Measurements from ENCODE around the gene MGAM2.

Gene MGAM2

DNA sequence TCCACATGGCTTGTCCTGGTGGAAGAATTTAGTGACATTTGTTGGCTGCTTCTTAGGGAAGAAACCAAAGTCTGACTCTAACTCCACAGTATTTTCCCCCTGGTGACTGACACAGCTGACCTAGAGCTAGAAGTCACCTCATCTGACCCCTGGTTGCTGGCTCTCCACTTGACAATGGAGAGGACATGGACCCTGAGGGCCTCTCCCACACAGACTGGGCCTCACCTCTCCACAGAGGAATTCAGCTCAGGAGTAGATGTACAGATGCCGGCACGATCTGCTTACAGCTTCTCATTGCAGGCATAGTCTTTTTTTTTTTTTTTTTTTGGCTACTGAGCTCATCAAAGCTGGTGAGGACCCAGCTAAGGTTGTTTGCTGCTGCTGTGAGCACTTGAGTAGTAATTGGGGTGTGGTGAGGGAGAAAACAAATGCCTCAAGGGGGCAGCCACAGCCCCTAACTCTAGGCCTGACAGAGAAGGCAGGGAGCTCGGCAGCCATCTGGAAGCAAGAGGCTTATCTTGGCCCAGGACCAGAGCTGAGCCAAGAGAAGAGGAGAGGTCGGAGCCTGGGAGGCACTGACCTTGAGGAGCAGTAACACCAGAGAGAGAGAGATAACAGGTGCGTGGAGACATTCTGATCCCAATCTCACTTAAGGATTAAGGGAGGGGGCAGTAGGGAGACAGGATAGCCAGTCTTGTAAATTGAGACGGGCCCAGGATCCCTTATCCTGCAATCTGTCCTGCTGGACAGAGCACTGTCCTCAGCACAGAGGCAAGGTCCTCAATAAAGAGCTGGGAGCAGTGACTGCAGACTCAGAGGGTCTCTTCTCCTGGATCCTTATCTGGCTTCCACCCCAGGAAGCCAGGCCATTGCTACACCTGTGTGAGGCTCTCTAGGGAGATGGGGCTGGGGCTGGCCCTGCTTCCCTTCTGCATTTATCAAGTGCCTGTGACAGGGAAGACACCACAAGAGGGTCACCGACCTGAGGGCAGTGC lies 136.9 kb downstream of the MGAM2 start:
- H3K4me1 Mint-ChIP-seq = no peaks in the 10 kb centered on the region
- ATAC-seq (replicated peaks) = no peak
- H3K9me3 Mint-ChIP-seq = no peaks in the 10 kb centered on the region
- H3K36me3 Mint-ChIP-seq = no peaks in the 10 kb centered on the region
- DNase-seq = no peak
- no peak overlapping the region for H3K4me3 Mint-ChIP-seq
- H3K27me3 Mint-ChIP-seq = no peaks in the 10 kb centered on the region
- no peak overlapping the region for H3K27ac Mint-ChIP-seq

DNA sequence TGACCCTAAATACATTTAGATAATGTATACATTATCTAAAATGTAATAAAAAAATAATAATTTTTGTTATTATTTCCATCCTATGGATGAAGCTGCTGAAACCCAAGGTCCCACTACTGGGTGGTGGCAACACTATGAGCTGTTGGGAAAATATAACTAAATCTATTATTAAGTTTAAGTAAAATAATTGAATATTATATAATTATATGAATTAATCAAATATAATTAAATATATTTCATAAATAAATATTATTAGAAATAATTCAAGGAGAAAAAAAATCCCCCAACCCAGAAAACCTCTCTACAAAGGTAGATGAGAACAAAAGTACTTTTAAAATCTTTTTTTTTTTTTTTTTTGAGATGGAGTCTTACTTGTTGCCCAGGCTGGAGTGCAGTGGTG lies 138.4 kb downstream of the MGAM2 start:
- Mint-ChIP-seq H3K36me3 (no peaks in the 10 kb centered on the region), H3K4me3 (no peak overlapping the region), H3K27me3 (no peaks in the 10 kb centered on the region), H3K9me3 (no peaks in the 10 kb centered on the region), H3K27ac (no peak overlapping the region), H3K4me1 (no peaks in the 10 kb centered on the region)
- DNase-seq (no peak), ATAC-seq (replicated peaks) (no peak)

DNA sequence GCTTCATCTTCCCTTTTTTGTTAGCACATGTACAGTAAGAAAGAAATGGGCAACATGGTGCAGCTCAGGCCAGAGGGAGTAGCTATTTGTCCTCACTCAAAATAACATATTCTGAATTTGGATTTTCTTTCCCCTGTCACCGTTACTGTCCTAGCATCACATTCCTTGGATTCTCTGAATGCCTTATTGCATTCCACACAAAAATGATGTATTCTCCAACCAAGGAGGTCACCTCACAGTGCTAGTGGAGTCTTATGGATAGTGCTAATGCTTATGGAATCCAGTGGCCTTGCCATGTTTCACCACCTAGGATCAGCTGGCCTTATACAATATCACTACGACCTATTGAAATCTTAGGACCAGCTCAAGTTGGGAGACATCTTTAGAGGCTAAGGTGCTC lies 139.2 kb downstream of the MGAM2 start:
- no peaks in the 10 kb centered on the region for H3K9me3 Mint-ChIP-seq

GRCh38 chr7:142257958-142258357 lies 146.4 kb downstream of the MGAM2 start, which contains the start of gene PRSS58:
Gene PRSS58 (minus strand): TSS chr7:142258058. CDS start chr7:142257707, 351 bp downstream.
- ATAC-seq (replicated peaks) (no peak), DNase-seq (no peak)
- H3K27ac Mint-ChIP-seq = no peak within 1 kb of the TSS
- peaks cover 0 to 3% of the 10 kb centered on the region in 2 donors for H3K9me3 Mint-ChIP-seq
- H3K4me1 Mint-ChIP-seq = no peaks in the 10 kb centered on the region
- H3K27me3 Mint-ChIP-seq = peaks cover 0 to 6% of the 10 kb centered on the region in 2 donors
- H3K4me3 Mint-ChIP-seq = no peak within 1 kb of the TSS
- H3K36me3 Mint-ChIP-seq = no peaks in the 10 kb centered on the region

More for the DNA sequence above, 139.2 kb downstream of the MGAM2 start:
- H3K27me3 Mint-ChIP-seq = no peaks in the 10 kb centered on the region
- no peak overlapping the region for H3K27ac Mint-ChIP-seq
- ATAC-seq (replicated peaks) (no peak), DNase-seq (no peak)
- no peak overlapping the region for H3K4me3 Mint-ChIP-seq
- no peaks in the 10 kb centered on the region for H3K36me3 Mint-ChIP-seq
- no peaks in the 10 kb centered on the region for H3K4me1 Mint-ChIP-seq

GRCh38 chr7:142263598-142264380 lies 152.3 kb downstream of the MGAM2 start:
- Mint-ChIP-seq H3K36me3 (no peaks in the 10 kb centered on the region), H3K9me3 (peaks cover 0 to 3% of the 10 kb centered on the region in 2 donors), H3K4me1 (no peaks in the 10 kb centered on the region), H3K27ac (no peak overlapping the region), H3K4me3 (no peak overlapping the region), H3K27me3 (peaks cover 5 to 13% of the 10 kb centered on the region in 2 donors)
- DNase-seq (no peak), ATAC-seq (replicated peaks) (no peak)

All from stimulated activated naive B cell treated with anti-CD40 and anti-IgM and Interleukin-4, amounts not matched to agents 10 μg/mL and 1 μg/mL and 100 μg/mL, for 72 hours (primary cell).